Neural crest cell (in vitro differentiated cells): ENCODE data around the gene BANF2. TPM values are rescaled to one million over a fixed set of nuclear protein-coding genes. Genes with fewer than 3 reads are reported as not detected.

Source experiments
- DNase-seq: peaks from one replicate; pipeline ENCODE4 v3.0.0; 2021; ENCODE audit warnings: low read depth, mixed read lengths, low spot score
- H3K27ac Mint-ChIP-seq: one replicate; pipeline ENCODE4 v1.8.0; 2021; ENCODE audit warnings: mild to moderate bottlenecking, mixed read lengths; ENCODE audit not compliant: unreplicated experiment
- H3K27me3 Mint-ChIP-seq: 2 replicates; pipeline ENCODE4 v1.8.0; 2021; ENCODE audit warnings: low read depth, mild to moderate bottlenecking, mixed read lengths
- H3K36me3 Mint-ChIP-seq: 2 replicates; pipeline ENCODE4 v1.8.0; 2021; ENCODE audit warnings: low read depth, mild to moderate bottlenecking, mixed read lengths
- H3K4me1 Mint-ChIP-seq: 2 replicates; pipeline ENCODE4 v1.8.0; 2021; ENCODE audit warnings: mixed read lengths
- H3K4me3 Mint-ChIP-seq: one replicate; pipeline ENCODE4 v1.8.0; 2021; ENCODE audit warnings: mild to moderate bottlenecking, mixed read lengths
- H3K9me3 Mint-ChIP-seq: 2 replicates; pipeline ENCODE4 v1.8.0; 2021; ENCODE audit warnings: mixed read lengths
- CTCF ChIP-seq: fragments of 200-600 bp; sonication (generic); conservative IDR thresholded peaks from 2 replicates; pipeline ENCODE4 v1.5.0; 2021; ENCODE audit warnings: antibody characterized with exemption, mild to moderate bottlenecking
- total RNA-seq: library from RNA; stranded (reverse); gene quantifications from 2 replicates; pipeline ENCODE4 v1.2.1, GENCODE V29; 2021

The BANF2 gene
- total RNA-seq, 1 donor from 2014 or later: not detected

GRCh38 chr20:17762243-17762872, 62.6 kb downstream of the BANF2 start:
- Mint-ChIP-seq H3K4me3 (no peak overlapping the region), H3K27ac (no peak overlapping the region), H3K27me3 (no peaks in the 10 kb centered on the region), H3K4me1 (peaks cover 4% of the 10 kb centered on the region), H3K36me3 (peaks cover 6% of the 10 kb centered on the region), H3K9me3 (peaks cover 11% of the 10 kb centered on the region)
- no peak for TF ChIP-seq CTCF
- DNase-seq: no peak

- Mint-ChIP-seq H3K4me3 (no peak overlapping the region), H3K27ac (no peak overlapping the region), H3K36me3 (peaks cover 6% of the 10 kb centered on the region), H3K4me1 (peaks cover 4% of the 10 kb centered on the region), H3K9me3 (peaks cover 9% of the 10 kb centered on the region), H3K27me3 (no peaks in the 10 kb centered on the region)
- no peak for DNase-seq
- no peak for TF ChIP-seq CTCF
Measured at GRCh38 chr20:17762873-17763557, 63.2 kb downstream of the BANF2 start.

- peaks cover 5% of the 10 kb centered on the region for H3K9me3 Mint-ChIP-seq
- peaks cover 2% of the 10 kb centered on the region for H3K36me3 Mint-ChIP-seq
- TF ChIP-seq CTCF: no peak
Measured at GRCh38 chr20:17765017-17765416, 65.3 kb downstream of the BANF2 start.

GRCh38 chr20:17765584-17765983, 65.8 kb downstream of the BANF2 start:
- Mint-ChIP-seq H3K36me3 (peaks cover 2% of the 10 kb centered on the region), H3K27ac (no peak overlapping the region), H3K4me3 (no peak overlapping the region), H3K9me3 (peaks cover 5% of the 10 kb centered on the region), H3K27me3 (no peaks in the 10 kb centered on the region), H3K4me1 (peaks cover 4% of the 10 kb centered on the region)
- DNase-seq: no peak
- no peak for TF ChIP-seq CTCF

More at GRCh38 chr20:17765017-17765416, 65.3 kb downstream of the BANF2 start:
- no peaks in the 10 kb centered on the region for H3K27me3 Mint-ChIP-seq
- no peak overlapping the region for H3K27ac Mint-ChIP-seq
- H3K4me3 Mint-ChIP-seq: no peak overlapping the region
- DNase-seq: no peak
- H3K4me1 Mint-ChIP-seq: peaks cover 4% of the 10 kb centered on the region

GRCh38 chr20:17766226-17766625, 66.5 kb downstream of the BANF2 start:
- TF ChIP-seq CTCF: no peak
- Mint-ChIP-seq H3K27me3 (no peaks in the 10 kb centered on the region), H3K27ac (no peak overlapping the region), H3K9me3 (peaks cover 5% of the 10 kb centered on the region), H3K4me3 (no peak overlapping the region), H3K4me1 (peaks cover 7% of the 10 kb centered on the region), H3K36me3 (peaks cover 2% of the 10 kb centered on the region)
- DNase-seq: no peak
